HG02973 (cell line): ENCODE data around the gene LRTM2.

Source experiments
- ATAC-seq: cut with Tn5 transposase; IDR thresholded peaks from one replicate; pipeline ENCODE4 v1.9.1; 2021; ENCODE audit warnings: moderate library complexity; ENCODE audit not compliant: unreplicated experiment

Gene LRTM2

GRCh38 chr12:1882850-1883470, 62.6 kb downstream of the LRTM2 start:
- ATAC-seq = no peak

- no peak for ATAC-seq
Measured at GRCh38 chr12:1883513-1883912, 63.1 kb downstream of the LRTM2 start.

GRCh38 chr12:1884651-1885050, 64.3 kb downstream of the LRTM2 start:
- ATAC-seq = no peak

GRCh38 chr12:1885082-1885596, 64.8 kb downstream of the LRTM2 start:
- ATAC-seq = no peak

GRCh38 chr12:1885599-1886245, 65.4 kb downstream of the LRTM2 start:
- ATAC-seq = no peak
